ENCODE data around the gene SF3B2. TPM values are rescaled to one million over a fixed set of nuclear protein-coding genes. Genes with fewer than 3 reads are reported as not detected.

SF3B2 gene
- total RNA-seq, 2 donors from 2014 or later = 62.5 to 111 TPM

- Histone ChIP-seq H3K27me3 (no peaks in the 10 kb centered on the region), H3K27ac (no peak overlapping the region), H3K4me1 (peaks cover 0 to 32% of the 10 kb centered on the region in 2 donors), H3K36me3 (peaks cover 68% of the 10 kb centered on the region), H3K9me3 (no peaks in the 10 kb centered on the region), H3K4me3 (no peak overlapping the region)
- no peak for TF ChIP-seq CTCF (IDR thresholded peaks at IDR 0.05)
- DNase-seq (ENCODE audit: low spot score) = no peak
These were observed 14.6 kb downstream of the SF3B2 start for GRCh38 chr11:66066751-66067150.

DNA sequence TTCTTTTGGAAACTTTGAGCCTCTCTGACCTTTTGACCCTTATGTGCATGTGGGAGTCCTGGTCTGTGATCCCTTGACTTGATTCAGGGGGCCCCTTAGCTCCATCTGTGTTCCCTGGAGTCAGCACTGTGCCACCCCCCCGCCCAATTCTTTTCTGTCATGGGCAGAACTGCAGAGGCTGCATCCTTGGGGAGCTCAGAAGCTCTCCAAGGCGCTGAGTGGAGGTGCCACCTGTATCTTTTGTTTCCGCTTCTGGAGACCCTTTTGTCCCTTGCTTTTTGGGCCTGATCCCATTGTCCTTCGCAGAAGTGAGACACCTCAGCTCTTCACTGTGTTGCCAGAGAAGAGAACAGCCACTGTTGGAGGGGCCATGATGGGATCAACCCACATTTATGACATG is 15.5 kb downstream of the SF3B2 start:
- Histone ChIP-seq H3K9me3 (no peaks in the 10 kb centered on the region), H3K27ac (peak overlapping the region; percentile 94 to 99), H3K36me3 (peaks cover 59% of the 10 kb centered on the region), H3K4me3 (no peak overlapping the region), H3K27me3 (no peaks in the 10 kb centered on the region), H3K4me1 (peaks cover 0 to 41% of the 10 kb centered on the region in 2 donors)
- no peak for DNase-seq (ENCODE audit: low spot score)
- no peak for TF ChIP-seq CTCF (IDR thresholded peaks at IDR 0.05)

GRCh38 chr11:66068154-66068821 is 16.1 kb downstream of the SF3B2 start:
- Histone ChIP-seq H3K9me3 (no peaks in the 10 kb centered on the region), H3K36me3 (peaks cover 53% of the 10 kb centered on the region), H3K27ac (peak overlapping the region; percentile 94 to 99), H3K4me1 (peaks cover 0 to 41% of the 10 kb centered on the region in 2 donors), H3K4me3 (no peak overlapping the region), H3K27me3 (no peaks in the 10 kb centered on the region)
- peak; percentile 81 to 92 for TF ChIP-seq CTCF (IDR thresholded peaks at IDR 0.05)
- peak; percentile 81 for DNase-seq (ENCODE audit: low spot score)

DNA sequence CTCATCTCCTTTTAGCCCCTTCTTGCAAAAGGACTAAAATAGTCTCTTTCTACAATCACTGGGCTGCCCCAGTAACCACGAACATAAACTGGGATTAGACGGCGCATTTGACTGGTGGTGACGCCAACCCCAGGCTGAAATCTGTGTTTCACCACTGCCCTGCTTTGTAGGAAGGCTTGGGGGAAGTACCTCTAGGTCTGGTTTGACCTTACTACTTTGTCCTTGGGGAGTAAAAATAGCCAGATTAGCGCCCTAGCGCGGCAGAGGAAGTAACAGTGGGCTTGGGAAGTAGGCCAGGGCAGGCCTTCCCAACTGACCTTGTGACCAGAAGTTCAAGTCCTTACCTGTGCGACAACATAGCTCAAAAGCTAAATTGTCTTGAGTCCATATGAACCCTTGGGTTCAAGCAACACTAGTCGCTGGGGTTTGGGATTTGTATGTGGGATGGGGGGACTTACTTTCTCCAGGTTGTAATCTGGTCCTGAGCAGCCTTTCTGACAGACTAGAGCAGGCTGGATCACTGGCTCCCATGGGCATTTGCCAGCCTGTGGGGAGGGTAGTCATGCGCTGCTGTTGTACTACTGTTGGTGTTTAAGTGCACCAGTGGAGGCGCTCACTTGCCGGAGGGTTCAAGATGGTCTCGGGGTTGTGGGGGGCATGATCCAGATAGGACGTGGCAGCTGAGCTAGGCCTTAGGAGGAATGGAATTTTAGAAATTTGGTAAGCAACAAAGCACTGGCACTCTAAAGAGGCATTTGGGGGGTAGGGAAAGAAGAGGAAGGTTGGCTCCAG is 17.0 kb downstream of the SF3B2 start:
- H3K9me3 ChIP-seq = no peaks in the 10 kb centered on the region
- DNase-seq (ENCODE audit: low spot score) = peak; percentile 68
- H3K27ac ChIP-seq = peak overlapping the region; percentile 94 to 99
- H3K4me1 ChIP-seq = peaks cover 0 to 41% of the 10 kb centered on the region in 2 donors
- TF ChIP-seq CTCF (IDR thresholded peaks at IDR 0.05) = no peak
- H3K27me3 ChIP-seq = no peaks in the 10 kb centered on the region
- peak overlapping the region; percentile 67 to 93 for H3K4me3 ChIP-seq
- H3K36me3 ChIP-seq = peaks cover 44% of the 10 kb centered on the region

DNA sequence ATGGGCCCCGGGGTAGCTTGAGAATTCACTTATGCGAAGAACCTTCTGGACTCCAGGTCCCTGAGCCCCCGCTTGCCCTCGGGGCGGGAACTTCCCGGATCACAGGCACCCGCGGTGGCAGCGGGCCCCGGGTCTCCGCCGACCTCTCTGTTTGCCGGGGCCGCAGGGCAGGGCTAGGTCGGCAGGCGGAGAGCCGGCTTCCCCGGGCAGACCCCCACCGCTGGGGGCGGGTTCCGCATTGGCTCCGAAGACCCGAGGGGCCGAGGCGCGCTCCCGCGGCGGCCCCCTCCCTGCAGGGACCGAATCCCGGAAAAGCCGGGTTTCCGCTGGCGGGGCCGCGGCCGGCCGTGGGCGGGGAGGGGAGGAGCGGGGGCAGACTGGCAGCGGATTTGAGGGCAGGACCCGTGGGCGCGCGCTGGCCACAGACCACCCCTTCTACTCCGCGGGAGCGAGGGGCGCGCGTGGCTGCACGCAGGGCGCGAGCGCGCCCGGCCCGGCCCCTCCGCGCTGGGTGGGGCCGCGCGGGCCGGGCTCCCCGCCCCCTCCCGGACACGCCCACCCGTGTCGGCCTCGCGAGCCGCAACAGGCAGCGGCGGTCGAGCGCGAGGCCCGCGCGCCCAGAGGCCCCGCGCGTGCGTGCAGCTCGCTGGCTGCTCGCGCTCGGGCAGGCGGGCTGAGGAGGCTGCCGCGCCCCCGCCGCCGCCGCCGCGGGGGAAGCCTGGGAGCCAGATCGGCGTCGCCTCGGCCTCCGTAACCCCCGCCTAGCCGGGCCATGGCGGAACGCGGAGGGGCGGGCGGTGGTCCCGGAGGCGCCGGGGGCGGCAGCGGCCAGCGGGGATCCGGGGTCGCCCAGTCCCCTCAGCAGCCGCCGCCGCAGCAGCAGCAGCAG is 17.8 kb downstream of the SF3B2 start, which contains the start of gene PACS1:
TSS of gene PACS1 (plus strand) at position 558 of the 889 bp plus-strand sequence. CDS start at position 773, 215 bp downstream.
- Histone ChIP-seq H3K4me1 (peaks cover 0 to 41% of the 10 kb centered on the region in 2 donors), H3K9me3 (no peaks in the 10 kb centered on the region), H3K4me3 (peak within 1 kb of the TSS; percentile 67 to 93), H3K36me3 (peaks cover 36% of the 10 kb centered on the region), H3K27ac (peak within 1 kb of the TSS; percentile 95 to 99), H3K27me3 (no peaks in the 10 kb centered on the region)
- TF ChIP-seq CTCF (IDR thresholded peaks at IDR 0.05) = no peak
- peak; percentile 70 for DNase-seq (ENCODE audit: low spot score)

Data from right atrium auricular region (tissue), 2 donors.